Esophagus squamous epithelium (tissue), 4 donors: ENCODE results near the gene ATL3.

Experiments
- POLR2A ChIP-seq, 4 donors: fragments of 450-650 bp; IDR thresholded peaks; one replicate each; pipeline ENCODE4 v1.6.1; 2017; ENCODE audit warnings: antibody characterized with exemption in 4 of 4, mild to moderate bottlenecking in 4 of 4, moderate library complexity in 3 of 4
- TF ChIP-seq, protein P1 (sequence below), 6 experiments: fragments of 450-650 bp in 4 of 6; fragments of 200-600 bp in 2 of 6; sonication (generic) in 2 of 6; IDR thresholded peaks; one replicate each; pipeline ENCODE4 v1.5.1; 2016 to 2019; ENCODE audit warnings: antibody characterized with exemption in 6 of 6, mild to moderate bottlenecking in 4 of 6, moderate library complexity in 4 of 6

DNA sequence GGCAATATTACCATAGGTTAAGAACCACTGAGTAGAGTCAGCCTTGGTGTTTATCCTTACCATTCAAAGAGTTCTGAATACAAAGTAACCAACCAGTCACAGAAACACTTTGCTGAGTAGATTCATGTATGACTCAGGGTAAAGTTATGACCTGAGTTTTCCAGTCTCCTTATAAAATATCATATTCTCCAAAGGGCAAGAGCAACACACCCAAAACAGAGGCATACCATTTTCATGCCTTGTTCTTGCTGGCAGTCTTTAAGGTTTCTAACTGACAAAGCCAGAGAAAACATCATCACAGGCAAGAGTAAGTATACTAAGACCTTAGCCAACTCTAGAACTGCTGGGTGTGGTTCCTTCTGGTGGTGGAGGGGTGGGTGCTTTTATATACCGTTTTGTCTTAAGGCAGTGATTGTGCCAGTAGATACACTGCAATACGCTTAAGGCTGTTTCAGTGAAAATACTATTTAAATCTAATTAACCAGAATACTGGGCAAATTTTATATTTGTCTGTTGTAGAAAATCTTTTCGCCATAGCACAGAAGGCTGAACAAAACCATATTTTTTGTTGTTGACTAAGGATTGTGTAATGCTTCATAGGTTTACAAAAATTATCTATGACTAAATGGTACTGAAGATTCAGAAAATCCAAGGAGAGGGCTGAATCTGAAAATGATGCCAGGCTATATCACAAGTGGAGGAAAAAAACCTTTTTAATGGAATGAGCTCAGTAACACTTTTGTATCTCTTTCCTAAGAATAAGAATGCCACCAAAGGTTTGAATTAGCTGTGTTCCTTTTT lies 3.0 kb downstream of the ATL3 start:
- no peak for TF ChIP-seq POLR2A (IDR thresholded peaks at IDR 0.05)
- TF ChIP-seq, protein P1, sequence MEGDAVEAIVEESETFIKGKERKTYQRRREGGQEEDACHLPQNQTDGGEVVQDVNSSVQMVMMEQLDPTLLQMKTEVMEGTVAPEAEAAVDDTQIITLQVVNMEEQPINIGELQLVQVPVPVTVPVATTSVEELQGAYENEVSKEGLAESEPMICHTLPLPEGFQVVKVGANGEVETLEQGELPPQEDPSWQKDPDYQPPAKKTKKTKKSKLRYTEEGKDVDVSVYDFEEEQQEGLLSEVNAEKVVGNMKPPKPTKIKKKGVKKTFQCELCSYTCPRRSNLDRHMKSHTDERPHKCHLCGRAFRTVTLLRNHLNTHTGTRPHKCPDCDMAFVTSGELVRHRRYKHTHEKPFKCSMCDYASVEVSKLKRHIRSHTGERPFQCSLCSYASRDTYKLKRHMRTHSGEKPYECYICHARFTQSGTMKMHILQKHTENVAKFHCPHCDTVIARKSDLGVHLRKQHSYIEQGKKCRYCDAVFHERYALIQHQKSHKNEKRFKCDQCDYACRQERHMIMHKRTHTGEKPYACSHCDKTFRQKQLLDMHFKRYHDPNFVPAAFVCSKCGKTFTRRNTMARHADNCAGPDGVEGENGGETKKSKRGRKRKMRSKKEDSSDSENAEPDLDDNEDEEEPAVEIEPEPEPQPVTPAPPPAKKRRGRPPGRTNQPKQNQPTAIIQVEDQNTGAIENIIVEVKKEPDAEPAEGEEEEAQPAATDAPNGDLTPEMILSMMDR (IDR thresholded peaks at IDR 0.05) = no peak
